HG03139 (cell line): ENCODE measurements around the gene VPS37C.
"Not testable (repeated sequence)": the region's sequence is repeated elsewhere in the genome, so short reads cannot be mapped to it uniquely, and the experiment has no call there.

ENCODE experiments used
- ATAC-seq: cut with Tn5 transposase; IDR thresholded peaks from one replicate; pipeline ENCODE4 v1.9.1; 2021; ENCODE audit not compliant: unreplicated experiment

VPS37C gene

DNA sequence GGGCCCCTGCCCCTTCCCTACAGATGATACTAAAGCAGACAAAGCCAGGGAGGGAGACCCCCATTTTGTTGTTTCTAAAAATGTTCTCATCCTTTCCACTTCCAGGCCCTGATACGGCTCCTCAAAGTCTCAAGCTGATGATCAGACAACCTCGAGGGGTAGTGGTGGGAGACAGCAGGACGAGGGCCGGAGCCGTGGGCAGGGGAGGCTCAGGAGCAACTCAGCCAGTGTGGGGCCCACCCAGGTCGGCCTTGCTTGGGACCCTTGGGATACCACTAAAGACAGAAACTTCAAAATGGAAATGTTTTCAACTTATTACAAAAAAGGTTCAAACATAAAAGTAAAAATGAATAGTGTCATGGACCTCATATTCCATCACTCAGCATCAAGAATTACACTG lies 15.2 kb upstream of the VPS37C start:
- no peak for ATAC-seq

DNA sequence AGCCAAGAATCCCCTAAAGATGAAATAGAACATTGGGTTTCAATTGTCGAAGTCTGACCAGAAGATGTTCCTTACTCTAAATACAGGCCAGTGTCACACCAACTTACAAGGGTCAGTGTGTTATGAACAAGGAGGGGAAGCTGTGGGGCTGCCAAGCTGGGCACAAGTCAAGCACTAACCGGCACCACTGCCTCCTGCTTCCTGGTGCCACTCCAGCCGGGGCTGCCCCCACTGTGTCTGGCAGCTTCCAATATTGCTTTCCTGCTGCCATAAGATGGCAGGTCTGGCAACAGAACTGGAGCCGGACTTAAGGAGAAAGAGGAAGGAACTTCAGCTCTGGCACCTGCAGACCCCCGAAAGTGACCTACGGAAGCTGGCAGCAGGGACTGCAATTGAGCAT lies 13.7 kb upstream of the VPS37C start:
- ATAC-seq = no peak

DNA sequence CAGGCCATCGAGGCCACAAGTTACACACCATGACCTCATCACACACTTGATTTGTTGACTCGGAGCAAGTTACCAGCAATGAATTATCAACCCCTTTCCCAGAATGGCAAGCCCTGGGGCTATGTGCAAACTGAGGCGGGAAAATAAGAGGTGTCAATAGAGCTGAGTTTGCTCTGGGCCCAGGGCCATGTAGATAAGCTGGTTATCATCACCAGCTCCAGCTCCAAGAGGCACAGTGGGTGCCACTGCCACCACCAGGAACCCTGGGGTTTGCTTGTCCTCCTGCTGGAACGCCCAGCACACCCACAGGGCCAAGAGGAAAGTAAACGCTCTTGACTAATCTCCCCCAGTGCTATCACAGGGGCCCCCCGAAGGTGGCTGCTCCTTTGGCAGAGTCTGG lies 13.0 kb upstream of the VPS37C start:
- no peak for ATAC-seq

DNA sequence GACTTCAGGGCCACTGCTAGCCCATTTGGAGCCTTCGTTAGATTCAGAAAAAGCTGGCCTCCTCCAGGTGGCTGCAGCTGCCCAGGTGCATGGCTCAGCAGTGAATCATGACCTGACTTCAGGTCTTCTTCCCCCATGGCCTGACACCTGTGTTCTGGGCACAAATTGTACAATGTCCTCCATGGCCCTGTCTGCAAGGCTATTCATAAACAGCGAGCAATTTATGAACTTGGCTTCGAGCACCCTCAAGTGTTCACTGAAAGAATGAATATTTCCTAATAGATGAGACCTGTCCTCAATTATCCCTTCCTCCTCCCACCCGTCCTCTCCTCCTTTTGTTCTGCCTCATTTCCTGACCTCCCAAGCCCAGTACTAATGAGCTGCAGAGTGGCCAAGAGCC lies 12.2 kb upstream of the VPS37C start:
- ATAC-seq = no peak

DNA sequence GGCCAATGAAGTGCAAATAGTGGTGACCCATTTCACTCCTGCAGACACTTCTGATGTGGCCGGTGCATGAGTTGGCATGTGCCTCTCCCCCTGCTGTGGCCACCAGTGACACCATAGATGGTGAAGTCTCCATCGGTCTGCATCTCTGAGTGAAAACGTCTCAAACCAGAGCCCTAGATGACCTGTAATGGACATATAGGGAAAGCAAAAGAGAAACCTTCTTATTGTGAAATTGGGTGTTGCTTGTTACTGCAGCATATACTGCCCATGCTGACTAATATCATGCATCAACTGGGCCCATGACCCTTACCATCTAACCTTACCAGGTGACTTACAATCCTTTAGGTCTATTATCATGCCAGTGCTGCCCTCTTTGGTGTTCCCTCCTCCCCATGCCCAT lies 11.7 kb upstream of the VPS37C start:
- ATAC-seq = no peak

DNA sequence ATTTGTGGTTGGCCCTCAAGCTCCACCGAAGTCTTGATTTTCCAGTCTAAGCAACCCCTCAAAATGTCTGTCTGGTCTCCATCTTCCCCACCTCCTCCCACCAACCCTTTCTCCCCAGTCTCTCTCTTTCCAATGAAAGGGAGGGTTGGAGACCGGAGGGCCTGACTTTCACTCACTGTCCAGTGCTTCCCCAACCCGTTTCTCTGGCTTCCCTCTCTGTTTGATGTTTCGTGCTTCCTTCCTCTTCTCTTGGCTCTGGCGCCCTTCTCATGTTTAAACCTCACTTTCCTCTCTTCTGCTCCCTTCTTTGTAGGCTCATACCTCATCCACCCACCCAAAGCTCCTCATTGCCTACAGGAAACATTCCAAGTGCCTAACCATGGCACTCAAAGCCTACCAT lies 11.1 kb upstream of the VPS37C start:
- ATAC-seq = no peak

DNA sequence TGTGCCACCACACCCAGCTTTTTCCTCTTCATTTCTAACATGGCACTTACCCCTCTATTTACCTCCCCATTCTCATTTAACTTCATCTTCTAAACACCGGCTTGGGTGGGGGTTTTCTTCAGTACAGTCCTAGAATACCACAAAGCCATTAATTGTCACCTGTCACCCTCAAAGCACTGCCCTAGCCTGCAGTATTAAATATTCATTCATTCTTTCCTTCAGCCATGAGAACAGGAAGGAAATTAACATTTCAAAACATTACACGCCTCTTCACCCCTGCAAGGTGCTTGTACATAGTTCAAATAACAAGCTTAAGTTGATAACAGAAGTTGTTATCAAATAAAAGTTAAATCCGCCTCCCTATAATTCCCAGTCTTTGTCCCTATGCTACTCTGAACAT lies 10.7 kb upstream of the VPS37C start:
- ATAC-seq = no peak

DNA sequence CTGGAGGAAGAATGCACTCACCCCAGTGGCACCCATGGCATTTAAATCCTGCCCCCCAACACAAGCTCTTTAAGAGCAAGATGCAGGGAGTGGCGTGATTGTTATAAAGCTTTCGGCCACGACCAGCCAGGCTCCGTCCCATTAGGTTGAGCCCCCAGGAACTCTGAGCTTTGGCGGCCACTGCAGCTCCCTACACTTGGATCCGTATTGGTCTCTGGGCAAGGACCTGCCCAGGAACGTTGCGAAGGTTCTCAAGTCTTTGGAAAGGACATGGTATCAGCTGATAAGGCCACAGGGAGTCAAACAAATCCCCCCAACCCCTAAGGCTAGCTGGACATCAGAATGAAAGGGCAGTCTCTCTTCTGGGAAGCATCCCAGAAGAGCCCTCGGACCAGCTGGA lies 9.3 kb upstream of the VPS37C start:
- ATAC-seq = no peak

DNA sequence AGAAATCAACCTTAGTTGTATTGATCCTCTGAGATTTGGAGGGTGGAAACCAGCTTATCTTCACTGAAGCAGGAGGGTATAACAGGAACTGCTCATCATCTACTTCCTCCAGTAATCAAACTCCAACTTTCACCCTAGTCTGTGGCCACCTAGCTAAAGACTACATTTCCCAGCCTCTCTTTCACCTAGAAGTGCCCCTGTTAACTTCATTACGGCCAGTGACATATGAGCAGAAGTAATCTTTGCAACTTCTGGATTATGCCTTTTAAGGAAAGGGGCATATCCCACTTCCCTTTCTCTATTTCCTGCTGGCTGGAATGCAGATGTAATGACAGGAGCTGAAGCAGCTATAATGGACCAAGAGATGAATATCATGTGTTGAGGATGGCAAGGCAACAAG lies 7.6 kb upstream of the VPS37C start:
- ATAC-seq = no peak

DNA sequence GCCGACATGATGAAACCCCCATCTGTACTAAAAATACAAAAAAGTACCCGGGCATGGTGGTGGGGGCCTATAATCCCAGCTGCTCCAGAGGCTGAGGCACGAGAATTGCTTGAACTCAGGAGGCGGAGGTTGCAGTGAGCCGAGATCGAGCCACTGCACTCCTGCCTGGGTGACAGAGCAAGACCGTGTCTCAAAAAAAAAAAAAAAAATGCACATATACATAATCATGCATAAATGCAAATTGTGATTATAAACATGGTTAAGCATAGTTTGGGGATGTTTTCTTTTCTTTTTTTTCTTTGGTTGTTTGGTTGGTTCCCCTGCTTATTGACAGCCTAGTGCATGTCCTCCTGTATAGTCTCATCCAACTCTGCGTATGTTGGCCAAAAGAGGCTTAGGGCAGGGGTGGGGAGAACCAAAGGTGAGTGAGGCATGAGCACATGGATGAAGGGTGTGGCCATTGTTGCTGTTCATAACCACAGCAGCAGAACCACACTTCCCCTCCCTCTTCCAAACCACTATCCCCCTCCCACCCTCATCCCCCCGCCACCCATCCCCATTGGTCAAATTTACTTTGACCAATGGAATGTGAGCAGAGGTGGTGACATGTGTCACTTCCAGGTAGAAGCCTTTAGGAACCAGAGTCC lies 6.9 kb upstream of the VPS37C start:
- no peak for ATAC-seq

DNA sequence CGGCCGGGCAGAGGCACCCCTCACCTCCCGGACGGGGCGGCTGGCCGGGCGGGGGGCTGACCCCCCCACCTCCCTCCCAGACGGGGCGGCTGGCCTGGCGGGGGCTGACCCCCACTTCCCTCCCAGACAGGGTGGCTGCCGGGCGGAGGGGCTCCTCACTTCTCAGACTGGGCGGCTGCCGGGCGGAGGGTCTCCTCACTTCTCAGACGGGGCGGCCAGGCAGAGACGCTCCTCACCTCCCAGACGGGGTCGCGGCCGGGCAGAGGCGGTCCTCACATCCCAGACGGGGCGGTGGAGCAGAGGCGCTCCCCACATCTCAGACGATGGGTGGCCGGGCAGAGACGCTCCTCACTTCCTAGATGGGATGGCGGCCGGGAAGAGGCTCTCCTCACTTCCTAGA lies 5.1 kb upstream of the VPS37C start:
- not testable (repeated sequence) for ATAC-seq

DNA sequence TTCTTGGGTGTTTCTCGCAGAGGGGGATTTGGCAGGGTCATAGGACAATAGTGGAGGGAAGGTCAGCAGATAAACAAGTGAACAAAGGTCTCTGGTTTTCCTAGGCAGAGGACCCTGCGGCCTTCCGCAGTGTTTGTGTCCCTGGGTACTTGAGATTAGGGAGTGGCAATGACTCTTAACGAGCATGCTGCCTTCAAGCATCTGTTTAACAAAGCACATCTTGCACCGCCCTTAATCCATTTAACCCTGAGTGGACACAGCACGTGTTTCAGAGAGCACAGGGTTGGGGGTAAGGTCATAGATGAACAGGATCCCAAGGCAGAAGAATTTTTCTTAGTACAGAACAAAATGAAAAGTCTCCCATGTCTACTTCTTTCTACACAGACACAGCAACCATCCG lies 4.6 kb upstream of the VPS37C start:
- ATAC-seq = not testable (repeated sequence)

DNA sequence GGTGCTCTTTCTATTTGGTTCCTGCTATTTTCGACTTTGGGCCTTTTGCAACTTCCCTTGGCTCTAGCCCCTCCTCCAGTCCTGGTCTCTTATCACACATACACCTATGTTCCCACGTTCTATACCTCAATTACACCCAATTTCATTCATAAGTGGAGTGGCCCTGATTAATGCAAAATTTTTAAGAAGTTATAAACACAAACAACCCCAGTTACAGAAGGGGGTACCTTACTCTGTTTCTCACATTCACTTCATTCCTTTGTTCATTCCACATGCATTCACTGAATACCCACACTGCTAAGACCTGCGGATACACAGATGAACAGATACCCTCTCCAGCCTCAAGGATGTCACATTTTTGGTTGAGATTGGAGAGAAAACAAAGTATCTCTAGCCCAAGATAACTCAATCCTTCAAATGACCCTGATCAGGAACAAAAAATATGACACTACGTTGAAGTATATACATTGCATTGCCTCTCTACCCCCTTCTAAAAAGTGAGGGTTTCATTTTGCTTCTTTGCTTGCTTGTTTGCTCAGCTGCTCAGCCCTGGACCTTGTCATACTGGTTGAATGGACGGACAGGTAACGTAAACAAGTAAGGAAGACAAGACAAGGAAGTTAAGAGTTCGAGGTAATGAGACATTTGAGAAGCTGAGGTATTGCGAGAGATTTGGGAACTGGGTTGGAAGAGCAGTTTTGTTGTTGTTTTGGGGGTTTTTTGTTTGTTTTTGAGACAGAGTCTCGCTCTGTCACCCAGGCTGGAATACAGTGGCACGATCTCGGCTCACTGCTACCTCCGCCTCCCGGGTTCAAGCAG lies 3.6 kb upstream of the VPS37C start:
- no peak for ATAC-seq

DNA sequence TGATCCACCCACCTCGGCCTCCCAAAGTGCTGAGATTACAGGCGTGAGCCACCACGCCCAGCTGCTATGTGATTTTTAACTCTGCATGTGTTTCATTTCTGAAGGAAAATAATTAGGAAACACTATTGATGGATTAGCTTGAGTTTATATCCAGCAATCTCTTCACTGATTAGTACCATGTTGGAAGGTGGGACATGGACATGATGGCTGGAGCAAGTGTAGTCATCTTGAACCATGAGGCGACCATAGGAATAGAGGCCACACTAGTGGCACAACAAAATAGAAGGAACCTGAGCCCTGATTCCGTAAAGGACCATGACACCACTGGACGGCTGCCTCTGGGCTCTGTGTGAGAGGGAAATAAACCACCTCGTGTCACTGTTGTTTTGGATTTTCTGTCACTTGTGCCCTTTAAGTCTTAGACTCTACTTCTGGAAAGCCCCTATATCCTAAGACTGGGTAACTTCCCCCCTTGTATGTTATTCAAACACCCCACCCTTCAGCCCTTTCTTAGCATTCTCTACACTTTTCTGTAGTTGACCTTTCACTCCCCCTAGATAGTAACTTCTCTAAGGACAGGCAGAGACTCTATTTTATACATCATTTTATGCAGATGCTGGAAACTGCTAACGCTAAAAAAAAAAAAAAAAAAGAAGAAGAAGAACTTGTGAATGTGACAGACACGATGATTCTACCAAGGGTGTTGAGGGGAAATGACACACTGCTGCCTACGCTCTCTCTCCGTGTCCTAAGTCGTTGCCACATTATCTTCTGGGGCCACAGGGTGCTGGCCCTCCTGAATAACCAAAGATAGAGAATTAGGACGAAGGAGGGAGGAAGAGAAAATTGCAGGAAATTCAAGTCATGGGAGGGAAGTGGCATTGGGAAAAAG lies 2.7 kb upstream of the VPS37C start:
- no peak for ATAC-seq

DNA sequence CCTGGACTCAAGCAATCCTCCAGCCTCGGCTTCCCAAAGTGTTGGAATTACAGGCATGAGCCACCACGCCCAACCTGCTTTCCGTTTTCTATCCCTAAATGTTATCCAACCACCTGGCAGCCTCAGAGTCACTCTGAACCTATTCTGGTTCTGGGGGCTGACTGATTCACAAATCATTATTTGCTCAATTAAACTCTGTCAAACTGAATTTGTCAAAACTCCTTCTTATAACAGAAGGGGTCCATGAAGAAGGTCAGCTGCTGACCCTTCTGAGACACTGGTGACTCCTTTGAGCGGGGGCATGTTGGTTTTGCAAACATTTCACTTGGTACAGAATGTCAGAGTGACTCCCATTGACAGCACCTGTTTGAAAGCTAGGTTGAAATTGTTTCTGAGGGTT lies 1.8 kb upstream of the VPS37C start:
- ATAC-seq = no peak

DNA sequence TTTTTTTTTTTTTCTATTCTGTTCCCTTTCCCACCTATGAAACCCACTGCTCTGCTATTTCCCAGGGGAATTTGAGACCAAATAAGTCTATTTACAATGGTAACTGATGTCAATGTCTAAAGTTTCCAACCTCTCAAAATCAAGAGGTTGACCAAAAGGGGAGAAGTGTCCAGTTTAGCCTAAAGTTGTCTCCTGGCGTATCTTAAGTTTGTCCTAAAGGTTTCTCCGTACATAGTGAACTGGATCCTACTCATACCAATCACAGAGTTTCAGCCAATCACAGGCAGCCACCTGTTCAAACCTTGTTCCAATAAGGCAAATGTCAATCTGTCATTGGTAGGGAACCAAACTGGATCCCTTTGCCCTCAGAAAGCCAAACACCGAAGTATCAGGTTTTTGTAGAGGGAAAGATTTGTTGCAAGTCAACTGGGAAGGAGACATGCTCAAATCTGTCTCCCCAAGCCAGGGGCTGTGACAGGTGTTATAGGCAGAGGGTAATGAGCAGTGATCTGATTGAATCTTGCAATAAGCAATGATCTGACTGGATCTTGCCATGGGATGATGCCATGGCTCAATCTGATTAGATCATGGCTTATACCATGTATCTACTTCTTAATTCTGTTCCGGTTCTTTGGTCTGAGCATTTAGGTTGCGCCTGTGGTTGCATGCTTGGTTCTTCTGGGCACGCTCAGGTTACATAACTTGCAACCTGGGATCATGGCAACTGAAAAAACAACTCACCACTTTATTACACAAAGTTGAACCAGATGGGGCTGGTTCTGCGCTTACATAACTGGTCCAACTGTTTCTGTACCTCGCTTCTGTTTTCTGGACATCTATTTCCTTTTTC lies 1.1 kb upstream of the VPS37C start:
- ATAC-seq = no peak

DNA sequence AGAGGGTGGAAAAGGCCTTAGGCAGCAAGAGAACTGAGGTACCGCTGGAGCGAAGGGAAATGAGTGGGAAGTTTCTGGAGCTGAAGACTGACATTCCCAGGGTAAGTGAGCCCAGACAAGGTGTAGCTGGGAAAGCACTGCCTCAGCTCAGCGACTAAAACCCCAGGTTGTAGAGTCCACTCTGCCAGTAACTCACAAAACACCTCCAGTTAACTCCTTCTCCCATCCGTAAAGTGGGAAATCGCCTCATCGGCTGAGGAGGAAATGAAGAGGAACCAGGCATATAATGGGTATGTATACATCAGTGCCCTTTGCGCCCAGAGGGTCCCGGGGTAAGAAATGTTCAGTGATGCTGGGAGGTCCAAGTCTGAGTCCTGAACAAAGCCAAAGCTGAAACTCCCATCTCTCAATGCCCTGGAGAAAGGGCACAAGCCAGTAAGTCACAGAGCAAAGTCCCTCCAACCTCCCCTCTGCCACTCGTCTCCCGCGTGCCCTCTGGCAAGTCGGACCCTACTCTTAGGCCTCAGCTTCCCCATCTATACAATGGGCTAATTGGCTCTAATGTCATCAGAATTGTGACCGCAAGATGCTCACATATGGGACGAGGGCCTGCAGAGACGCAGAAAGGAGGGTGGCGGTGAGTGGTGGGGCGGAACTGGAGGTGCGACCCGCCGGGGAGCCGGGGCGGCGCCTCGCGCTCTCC lies 588 bp downstream of the VPS37C start:
- no peak for ATAC-seq

DNA sequence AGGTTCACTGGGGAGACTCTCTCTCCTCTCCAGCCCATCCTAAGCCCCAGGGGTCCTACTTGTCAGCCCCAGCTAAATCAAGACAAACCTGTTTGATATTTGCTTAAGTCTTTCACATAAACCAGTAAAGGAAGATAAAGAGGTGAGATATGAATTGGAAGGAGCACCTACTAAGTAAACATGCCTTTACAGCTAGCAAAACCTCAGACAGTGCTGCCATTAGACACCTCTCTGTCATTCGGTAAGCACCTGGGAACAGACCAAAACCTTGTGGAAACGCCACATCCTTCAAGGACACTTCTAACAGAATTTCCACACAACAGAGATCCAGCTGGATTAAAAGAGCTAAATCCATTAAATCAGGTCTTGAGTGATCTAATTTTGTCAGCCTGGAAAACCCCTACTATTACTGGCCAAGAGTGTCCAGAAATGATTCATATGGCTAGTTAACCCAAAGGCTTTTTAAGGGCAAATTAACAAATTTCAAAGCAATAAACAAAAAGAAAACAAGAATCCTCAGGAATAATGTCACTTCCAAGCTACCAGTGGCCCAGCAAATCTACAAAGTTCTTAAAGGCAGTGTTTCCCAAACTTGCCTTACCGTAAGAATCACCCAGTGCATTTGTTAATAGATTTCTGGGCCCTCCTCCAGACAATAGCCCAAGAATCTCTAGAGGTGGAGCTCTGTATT lies 2.4 kb downstream of the VPS37C start:
- no peak for ATAC-seq

DNA sequence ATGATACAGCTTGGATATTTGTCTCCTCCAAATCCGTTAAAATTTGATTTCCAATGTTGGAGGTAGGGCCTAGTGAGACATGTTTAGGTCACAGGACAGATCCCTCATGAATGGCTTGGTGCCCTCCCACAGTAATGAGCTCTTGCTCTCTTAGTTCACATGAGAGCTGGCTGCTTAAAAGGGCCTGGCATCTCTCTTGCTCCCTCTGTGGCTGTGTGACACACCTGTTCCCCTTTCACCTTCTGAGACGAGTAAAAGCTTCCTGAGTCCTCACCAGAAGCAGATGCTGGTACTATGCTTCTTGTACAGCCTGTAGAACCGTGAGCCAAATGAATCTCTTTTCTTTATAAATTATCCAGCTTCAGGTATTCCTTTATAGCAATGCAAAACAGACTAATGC lies 3.5 kb downstream of the VPS37C start:
- no peak for ATAC-seq

DNA sequence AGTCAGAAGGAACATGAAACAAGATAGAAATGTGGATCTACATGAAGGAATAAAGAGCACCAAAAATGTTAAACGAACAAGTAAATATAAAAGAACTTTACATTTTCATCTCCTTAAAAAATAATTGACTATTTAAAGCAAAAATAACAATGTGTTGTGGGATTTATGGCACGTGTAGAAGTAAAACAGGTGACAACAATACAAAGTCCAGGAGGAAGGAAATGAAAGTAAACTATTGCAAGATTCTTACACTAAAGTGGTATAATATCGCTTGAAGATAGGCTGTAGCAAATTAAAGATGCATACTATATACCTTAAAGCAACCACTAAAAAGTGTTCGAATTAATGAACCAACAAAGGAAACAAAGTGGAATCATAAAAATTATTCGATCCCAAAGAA lies 5.5 kb downstream of the VPS37C start:
- no peak for ATAC-seq
